CD4-positive, alpha-beta T cell treated with Interferon alpha-2 for 1 hour (primary cell): ENCODE data around the gene C2.
"Not testable (repeated sequence)": the region's sequence is repeated elsewhere in the genome, so short reads cannot be mapped to it uniquely, and the experiment has no call there.

Experiments used
- DNase-seq, 2 donors: peaks; one replicate each; pipeline ENCODE4 v3.0.0-alpha.2; 2020 to 2022

Gene C2

GRCh38 chr6:31961616-31962015, 34.1 kb downstream of the C2 start:
- no peak for DNase-seq

GRCh38 chr6:31963921-31964320, 36.4 kb downstream of the C2 start:
- no peak for DNase-seq

GRCh38 chr6:31965700-31966099, 38.2 kb downstream of the C2 start:
- no peak for DNase-seq

GRCh38 chr6:31966506-31966905, 39.0 kb downstream of the C2 start:
- DNase-seq, result no peak

GRCh38 chr6:31966997-31967925, 39.7 kb downstream of the C2 start:
- DNase-seq, result no peak

GRCh38 chr6:31967926-31968320, 40.4 kb downstream of the C2 start:
- no peak for DNase-seq

GRCh38 chr6:31968326-31968725, 40.8 kb downstream of the C2 start:
- DNase-seq, result no peak

- no peak for DNase-seq
These were observed 41.5 kb downstream of the C2 start for GRCh38 chr6:31968791-31969711.

GRCh38 chr6:31969712-31970603, 42.4 kb downstream of the C2 start:
- DNase-seq, result no peak

- DNase-seq, result no peak
These were observed 43.2 kb downstream of the C2 start for GRCh38 chr6:31970604-31971271.

GRCh38 chr6:31971279-31971992, 43.9 kb downstream of the C2 start:
- DNase-seq, result no peak

GRCh38 chr6:31971993-31972708, 44.6 kb downstream of the C2 start, which contains the start of gene DXO:
Gene DXO (minus strand): TSS chr6:31972138. CDS start chr6:31971675, 463 bp downstream.
- DNase-seq, result peak; percentile 99

GRCh38 chr6:31972709-31973350, 45.3 kb downstream of the C2 start:
- peak in 1 of 2 donors; percentile 21 for DNase-seq

GRCh38 chr6:31976065-31976464, 48.5 kb downstream of the C2 start:
- DNase-seq, result not testable (repeated sequence)

GRCh38 chr6:31977816-31978431, 50.4 kb downstream of the C2 start:
- no peak for DNase-seq

GRCh38 chr6:31978831-31979230, 51.3 kb downstream of the C2 start:
- no peak for DNase-seq

GRCh38 chr6:31979238-31979898, 51.9 kb downstream of the C2 start:
- no peak for DNase-seq

GRCh38 chr6:31980195-31980876, 52.8 kb downstream of the C2 start:
- DNase-seq, result not testable (repeated sequence)
